Activated naive CD4-positive, alpha-beta T cell treated with anti-CD3 and anti-CD28 coated beads, Interleukin-2, amount 50 U/mL, for 16 hours (primary cell): ENCODE results near the gene PAXIP1.
"Not testable (repeated sequence)": the region's sequence is repeated elsewhere in the genome, so short reads cannot be mapped to it uniquely, and the experiment has no call there.

Experiments used
- DNase-seq: peaks from one replicate; pipeline ENCODE4 v3.0.0-alpha.2; 2020

Gene PAXIP1

GRCh38 chr7:154937837-154938236, 65.1 kb downstream of the PAXIP1 start:
- DNase-seq: no peak

GRCh38 chr7:154934353-154934952, 68.5 kb downstream of the PAXIP1 start:
- not testable (repeated sequence) for DNase-seq

- DNase-seq: no peak
Observed at GRCh38 chr7:154931906-154932305, 71.0 kb downstream of the PAXIP1 start.

- DNase-seq: no peak
Observed at GRCh38 chr7:154929006-154929726, 73.8 kb downstream of the PAXIP1 start.

- DNase-seq: no peak
Observed at GRCh38 chr7:154928136-154929005, 74.6 kb downstream of the PAXIP1 start.

GRCh38 chr7:154927624-154928125, 75.2 kb downstream of the PAXIP1 start:
- peak; percentile 78 for DNase-seq

GRCh38 chr7:154922472-154922871, 80.5 kb downstream of the PAXIP1 start:
- not testable (repeated sequence) for DNase-seq

GRCh38 chr7:154919344-154920225, 83.3 kb downstream of the PAXIP1 start:
- DNase-seq: no peak

GRCh38 chr7:154918741-154919140, 84.2 kb downstream of the PAXIP1 start:
- no peak for DNase-seq

GRCh38 chr7:154918266-154918665, 84.7 kb downstream of the PAXIP1 start:
- DNase-seq: no peak

GRCh38 chr7:154917808-154918160, 85.1 kb downstream of the PAXIP1 start:
- no peak for DNase-seq

GRCh38 chr7:154916856-154917807, 85.8 kb downstream of the PAXIP1 start:
- no peak for DNase-seq

- no peak for DNase-seq
Observed at GRCh38 chr7:154916381-154916780, 86.5 kb downstream of the PAXIP1 start.

- DNase-seq: no peak
Observed at GRCh38 chr7:154915600-154915999, 87.3 kb downstream of the PAXIP1 start.

GRCh38 chr7:154914996-154915380, 87.9 kb downstream of the PAXIP1 start:
- no peak for DNase-seq

GRCh38 chr7:154914308-154914995, 88.5 kb downstream of the PAXIP1 start:
- no peak for DNase-seq

- DNase-seq: peak; percentile 91
Observed at GRCh38 chr7:154913638-154914307, 89.2 kb downstream of the PAXIP1 start.

- no peak for DNase-seq
Observed at GRCh38 chr7:154912871-154913637, 89.9 kb downstream of the PAXIP1 start.

GRCh38 chr7:154911862-154912455, 91.0 kb downstream of the PAXIP1 start:
- no peak for DNase-seq
